ENCODE results near the gene CTXND2.
A peak's percentile ranks its signal among the peaks of the same experiment; 100 is the strongest.
"Not testable (repeated sequence)": the region's sequence is repeated elsewhere in the genome, so short reads cannot be mapped to it uniquely, and the experiment has no call there.

The CTXND2 gene

GRCh38 chr1:150893336-150893913 is 6.5 kb downstream of the CTXND2 start:
- no peak for DNase-seq

GRCh38 chr1:150895618-150896017 is 8.7 kb downstream of the CTXND2 start:
- DNase-seq, result peak in 3 of 14 donors; percentile 0 to 11 (median 3)

DNA sequence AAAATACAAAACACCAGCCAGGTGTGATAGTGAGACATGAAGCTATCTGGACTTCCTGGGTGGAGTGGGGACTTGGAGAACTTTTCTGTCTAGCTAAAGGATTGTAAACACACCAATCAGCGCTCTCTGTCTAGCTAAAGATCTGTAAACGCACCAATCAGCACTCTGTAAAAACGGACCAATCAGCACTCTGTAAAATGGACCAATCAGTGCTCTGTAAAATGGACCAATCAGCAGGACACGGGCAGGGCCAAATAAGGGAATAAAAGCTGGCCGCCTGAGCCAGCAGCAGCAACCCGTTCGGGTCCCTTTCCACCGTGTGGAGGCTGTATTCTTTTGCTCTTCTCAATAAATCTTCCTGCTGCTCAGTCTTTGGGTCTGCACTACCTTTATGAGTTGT is 12.9 kb downstream of the CTXND2 start:
- DNase-seq, result not testable (repeated sequence)

DNA sequence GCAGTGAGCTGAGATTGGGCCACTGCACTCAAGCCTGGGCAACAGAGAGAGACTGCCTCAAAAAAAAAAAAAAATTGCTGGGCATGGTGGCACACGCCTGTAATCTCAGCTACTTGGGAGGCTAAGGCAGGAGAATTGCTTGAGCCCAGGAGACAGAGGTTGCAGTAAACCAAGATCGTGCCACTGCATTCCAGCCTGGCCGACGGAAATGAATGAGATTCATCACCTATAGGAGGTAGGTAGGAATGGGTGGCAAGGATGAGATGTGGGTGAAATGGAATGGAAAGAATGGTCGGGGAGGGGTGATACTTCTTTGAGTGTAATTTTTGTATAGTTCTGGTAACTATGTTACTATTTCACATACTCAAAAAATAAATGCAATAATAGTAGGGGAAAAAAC is 15.4 kb downstream of the CTXND2 start:
- no peak for DNase-seq

DNA sequence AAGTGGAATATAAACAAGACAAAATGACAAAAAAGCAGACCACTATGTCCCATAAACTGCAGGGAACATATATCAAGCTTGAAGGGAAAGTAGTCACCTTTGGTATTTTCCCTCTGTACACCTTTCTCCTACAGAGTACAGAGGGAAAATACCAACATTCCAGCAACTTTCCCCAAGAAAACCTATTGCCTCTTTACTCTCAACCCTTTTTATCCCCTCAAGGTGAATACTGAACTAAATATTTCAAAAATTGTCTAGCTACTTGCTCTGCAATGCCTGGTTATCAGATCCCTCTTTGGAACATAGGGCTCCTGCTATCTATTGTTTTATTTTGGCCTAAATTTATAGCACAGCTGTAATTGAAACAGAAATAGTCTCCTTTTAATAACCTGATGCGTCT is 15.8 kb downstream of the CTXND2 start:
- DNase-seq, result no peak

- DNase-seq, result no peak
Measured at GRCh38 chr1:150905301-150905700, 18.4 kb downstream of the CTXND2 start.

DNA sequence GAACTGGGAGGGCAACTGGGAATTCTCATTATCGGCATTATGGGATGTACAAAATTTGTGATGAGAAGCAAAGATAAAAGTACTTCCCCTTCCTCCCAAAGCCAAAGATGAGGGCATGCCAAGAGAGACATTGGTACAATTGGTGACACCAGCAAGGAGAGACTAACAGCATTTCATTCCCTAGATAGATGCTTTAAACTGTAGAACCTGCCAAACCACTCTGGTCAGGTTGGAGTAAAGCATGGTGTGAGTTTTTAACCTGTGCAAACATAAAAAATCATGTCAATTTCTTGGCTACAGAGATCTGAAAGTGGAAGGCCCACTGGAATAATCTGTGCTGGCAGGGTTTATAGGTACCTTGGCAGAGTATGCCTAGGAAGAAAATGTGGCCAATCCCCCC is 19.4 kb downstream of the CTXND2 start:
- no peak for DNase-seq

- DNase-seq, result no peak
Measured at GRCh38 chr1:150906813-150907212, 19.9 kb downstream of the CTXND2 start.

- DNase-seq, result no peak
Measured at GRCh38 chr1:150909585-150910180, 22.7 kb downstream of the CTXND2 start.

- DNase-seq, result no peak
Measured at GRCh38 chr1:150912623-150913022, 25.7 kb downstream of the CTXND2 start.

DNA sequence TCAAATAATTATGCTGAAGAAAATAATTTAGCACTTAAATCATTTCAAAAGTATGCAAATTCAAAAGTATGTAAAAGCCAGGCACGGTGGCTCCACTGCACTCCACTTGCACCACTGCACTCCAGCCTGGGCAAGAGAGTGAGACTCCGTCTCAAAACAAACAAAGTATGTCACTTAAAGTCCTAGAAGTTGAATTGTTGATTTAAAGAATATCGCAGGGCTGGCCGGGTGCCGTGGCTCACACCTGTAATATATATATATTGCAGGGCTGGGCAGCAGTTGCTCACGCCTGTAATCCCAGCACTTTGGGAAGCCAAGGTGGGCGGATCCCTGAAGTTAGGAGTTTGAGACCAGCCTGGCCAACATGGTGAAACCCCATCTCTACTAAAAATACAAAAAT is 30.5 kb downstream of the CTXND2 start:
- DNase-seq, result no peak

GRCh38 chr1:150922519-150922975 is 35.6 kb downstream of the CTXND2 start:
- DNase-seq, result peak in 5 of 14 donors; percentile 1 to 25 (median 9)

DNA sequence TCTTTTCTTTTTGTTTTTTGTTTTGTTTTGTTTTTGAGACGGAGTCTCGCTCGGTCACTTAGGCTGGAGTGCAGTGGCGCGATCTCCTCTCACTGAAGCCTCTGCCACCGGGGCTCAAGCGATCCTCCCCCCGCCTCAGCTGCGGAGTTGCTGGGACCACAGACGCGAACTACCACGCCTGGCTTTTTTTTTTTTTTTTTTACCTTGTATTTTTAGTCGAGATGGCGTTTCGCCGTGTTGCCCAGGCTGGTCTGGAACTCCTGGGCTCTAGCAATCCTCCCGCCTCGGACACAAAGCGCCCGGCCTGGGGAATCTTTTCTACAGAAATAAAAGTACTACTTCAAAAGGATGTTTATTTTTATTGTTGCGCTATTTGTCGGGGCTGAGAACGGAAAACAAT is 38.1 kb downstream of the CTXND2 start:
- DNase-seq, result no peak

DNA sequence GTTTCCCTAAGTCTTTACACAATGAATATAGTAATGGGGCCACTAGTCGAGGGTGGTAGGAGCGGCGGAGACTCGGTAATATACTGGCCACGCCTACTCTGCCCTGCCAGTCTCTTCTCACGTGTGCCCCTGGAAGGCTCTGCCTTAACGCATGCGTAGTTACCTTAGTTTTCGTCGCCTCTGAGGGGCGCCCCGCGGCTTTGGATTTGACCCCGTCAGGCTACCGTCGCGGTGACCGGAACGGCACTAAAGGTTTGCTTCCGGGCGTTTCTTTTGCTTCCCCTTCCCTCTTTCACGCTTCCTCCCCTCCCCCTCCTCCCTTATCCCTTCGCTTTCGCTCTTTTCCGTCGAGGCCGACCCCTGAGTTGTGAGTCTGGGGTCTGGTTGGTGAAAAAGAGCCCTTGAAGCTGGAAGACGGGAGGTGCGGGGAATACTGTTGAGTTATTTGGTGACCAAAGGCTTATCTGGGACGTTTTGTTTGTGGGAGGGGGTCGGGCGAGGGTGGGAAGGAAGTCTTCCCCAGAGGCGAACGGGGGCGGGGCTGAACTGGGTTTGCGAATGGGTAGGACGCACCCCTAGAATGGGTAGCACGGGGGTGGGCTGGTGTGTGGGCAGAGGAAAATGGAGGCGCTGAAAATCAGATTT is 39.3 kb downstream of the CTXND2 start, which contains the start of gene SETDB1:
Gene SETDB1, plus strand, starts transcription at position 267 of the 645 bp plus-strand sequence. CDS start 1,352 bp downstream, outside the sequence.
- DNase-seq, result peak; percentile 37 to 94 (median 90)

DNA sequence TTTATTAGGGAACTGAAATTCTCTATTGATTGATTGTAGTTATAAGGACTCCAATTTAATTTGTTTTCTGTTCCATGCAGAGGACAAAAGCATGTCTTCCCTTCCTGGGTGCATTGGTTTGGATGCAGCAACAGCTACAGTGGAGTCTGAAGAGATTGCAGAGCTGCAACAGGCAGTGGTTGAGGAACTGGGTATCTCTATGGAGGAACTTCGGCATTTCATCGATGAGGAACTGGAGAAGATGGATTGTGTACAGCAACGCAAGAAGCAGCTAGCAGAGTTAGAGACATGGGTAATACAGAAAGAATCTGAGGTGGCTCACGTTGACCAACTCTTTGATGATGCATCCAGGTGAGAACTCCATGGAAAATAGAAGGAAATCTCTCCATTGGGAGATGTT is 40.7 kb downstream of the CTXND2 start:
- DNase-seq, result no peak

DNA sequence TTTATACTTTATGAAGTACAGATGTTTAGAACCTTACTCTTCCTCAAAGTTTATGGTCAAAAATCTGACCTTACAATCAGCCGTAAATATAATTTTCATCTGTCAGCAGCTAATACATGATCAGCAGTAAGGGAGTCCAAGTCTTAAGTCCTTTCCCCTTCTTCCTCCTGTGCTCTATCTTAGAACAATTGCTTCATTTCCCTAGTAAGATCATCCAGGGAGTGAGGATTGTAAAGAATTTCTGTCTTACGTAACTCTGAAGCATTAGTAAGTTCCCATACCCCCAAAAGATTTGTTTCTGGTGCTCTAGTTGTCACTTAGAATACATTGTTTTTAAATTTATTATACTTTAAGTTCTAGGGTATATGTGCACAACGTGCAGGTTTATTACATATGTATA is 41.4 kb downstream of the CTXND2 start:
- DNase-seq, result no peak

DNA sequence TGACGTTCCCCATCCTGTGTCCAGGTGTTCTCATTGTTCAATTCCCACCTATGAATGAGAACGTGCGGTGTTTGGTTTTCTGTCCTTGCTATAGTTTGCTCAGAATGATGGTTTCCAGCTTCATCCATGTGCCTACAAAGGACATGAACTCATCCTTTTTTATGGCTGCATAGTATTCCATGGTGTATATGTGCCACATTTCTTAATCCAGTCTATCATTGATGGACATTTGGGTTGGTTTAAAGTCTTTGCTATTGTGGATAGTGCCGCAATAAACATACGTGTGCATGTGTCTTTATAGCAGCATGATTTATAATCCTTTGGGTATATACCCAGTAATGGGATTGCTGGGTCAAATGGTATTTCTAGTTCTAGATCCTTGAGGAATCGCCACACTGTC is 41.8 kb downstream of the CTXND2 start:
- not testable (repeated sequence) for DNase-seq

GRCh38 chr1:150931773-150932172 is 44.8 kb downstream of the CTXND2 start:
- no peak for DNase-seq

DNA sequence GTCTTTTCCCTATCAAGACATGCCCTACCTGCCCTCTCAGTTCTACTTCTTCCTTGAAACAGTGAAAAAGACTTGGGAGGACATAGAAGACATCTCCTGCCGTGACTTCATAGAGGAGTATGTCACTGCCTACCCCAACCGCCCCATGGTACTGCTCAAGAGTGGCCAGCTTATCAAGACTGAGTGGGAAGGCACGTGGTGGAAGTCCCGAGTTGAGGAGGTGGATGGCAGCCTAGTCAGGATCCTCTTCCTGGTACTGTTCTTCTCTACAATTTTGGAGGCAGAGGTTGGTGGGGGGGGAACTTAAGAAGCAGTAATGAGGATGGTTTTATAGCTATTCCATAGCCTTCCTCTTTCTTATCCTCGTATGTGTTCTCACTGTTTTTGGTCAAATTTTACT is 57.9 kb downstream of the CTXND2 start:
- DNase-seq, result no peak

DNA sequence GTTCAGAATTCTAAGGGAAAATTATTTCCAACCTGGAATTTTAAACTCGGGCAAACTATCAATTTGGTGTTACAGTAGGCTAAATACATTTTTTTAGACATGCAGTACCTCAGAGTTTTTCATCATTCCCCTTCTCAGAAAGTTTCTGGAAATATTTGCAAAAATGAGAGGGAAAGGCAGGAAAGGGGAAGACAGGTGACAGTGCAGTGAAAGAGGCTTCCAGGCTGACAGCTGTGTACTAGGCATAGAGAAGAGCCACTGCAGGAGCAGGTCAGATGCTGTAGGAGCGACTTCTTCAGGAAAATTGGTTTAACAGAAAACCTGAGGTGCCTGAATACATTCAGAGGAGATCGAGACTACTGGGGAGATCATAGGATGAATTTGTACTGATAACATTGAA is 67.8 kb downstream of the CTXND2 start:
- DNase-seq, result no peak

DNA sequence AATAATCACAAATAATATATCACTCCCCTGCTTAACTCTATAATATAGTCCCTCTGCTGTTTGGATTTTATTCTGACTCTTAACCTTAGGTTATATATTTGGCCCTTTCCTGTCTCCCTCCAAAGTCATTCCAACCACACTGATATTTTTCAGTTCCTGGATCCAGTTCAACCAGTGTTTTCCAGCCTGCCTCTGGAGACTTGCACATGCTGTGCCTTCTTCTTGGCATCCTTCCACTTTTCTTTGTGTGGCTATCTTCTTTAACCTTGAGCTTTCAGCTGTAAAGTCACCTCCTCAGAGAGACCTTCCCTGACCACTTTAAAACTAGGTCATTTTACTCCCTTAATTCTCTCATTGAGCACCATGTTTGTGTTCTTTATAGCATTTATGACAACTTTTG is 68.3 kb downstream of the CTXND2 start:
- DNase-seq, result no peak

- DNase-seq, result no peak
Measured at GRCh38 chr1:150957666-150958065, 70.7 kb downstream of the CTXND2 start.

- DNase-seq, result no peak
Measured at GRCh38 chr1:150960646-150961045, 73.7 kb downstream of the CTXND2 start.

DNA sequence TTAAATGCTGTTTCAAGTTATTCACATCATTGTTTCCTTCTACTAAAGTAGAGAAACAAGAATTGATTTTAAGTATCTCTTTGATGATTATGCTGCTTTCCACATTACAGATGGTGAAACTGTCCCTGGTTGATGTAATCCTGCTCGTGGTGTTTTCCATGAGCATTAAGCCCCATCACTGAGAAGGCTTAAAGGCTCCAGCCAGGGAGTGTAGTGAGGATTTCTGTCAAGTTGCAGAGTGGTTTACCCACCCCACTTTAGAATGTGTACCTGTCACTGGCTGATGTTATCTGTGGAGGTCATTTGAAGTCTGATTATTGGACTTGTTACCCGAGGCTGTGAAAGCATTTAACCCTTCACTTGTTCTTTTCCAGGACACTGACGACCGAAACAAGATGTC is 74.8 kb downstream of the CTXND2 start:
- DNase-seq, result no peak

Measured in C1 segment of cervical spinal cord (tissue), 14 donors.